ENCODE measurements around the gene RAPSN.

The RAPSN gene

DNA sequence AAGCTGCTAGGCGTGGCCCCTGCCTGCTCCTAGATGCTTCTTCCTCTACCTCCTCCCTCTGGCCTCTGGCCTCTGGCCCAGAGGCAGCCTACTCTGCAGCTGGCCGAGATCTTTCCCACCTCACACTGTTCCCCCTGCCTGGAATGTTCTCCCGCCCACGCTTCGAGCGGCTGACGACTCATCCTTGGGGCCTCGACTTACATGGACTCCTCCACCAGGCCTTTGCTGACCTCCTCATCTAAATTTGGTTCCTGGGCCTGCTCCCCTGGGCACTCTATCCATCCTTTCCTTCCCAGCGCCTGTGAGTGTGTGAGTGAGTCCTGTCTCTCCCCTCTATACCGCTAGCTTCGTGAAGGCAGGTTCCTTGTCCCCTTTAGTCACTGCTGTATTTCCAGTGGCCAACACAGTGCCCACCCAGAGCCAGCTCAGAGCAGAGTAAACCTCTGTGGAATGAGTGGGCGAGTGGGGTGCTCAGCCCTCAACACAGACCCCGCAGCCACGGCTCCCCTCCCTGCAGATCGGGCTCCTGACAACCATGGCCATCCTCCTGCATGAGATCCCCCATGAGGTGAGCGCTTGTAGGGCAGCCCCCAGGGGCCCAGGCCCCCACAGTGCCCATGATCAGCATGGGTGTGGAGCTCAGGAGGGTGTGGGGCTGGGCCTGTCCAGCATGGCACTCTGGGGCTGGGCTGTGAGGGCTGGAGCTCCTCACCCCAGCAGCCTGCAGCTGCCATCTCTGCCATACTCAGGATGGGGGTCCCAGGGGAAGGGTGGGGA lies 34.8 kb downstream of the RAPSN start:
- no peak for DNase-seq
- TF ChIP-seq GATA1 (IDR thresholded peaks at IDR 0.05; ENCODE audit: low read depth, low read length) (no peak), POLR2A (IDR thresholded peaks at IDR 0.05; ENCODE audit: low read length) (no peak)

DNA sequence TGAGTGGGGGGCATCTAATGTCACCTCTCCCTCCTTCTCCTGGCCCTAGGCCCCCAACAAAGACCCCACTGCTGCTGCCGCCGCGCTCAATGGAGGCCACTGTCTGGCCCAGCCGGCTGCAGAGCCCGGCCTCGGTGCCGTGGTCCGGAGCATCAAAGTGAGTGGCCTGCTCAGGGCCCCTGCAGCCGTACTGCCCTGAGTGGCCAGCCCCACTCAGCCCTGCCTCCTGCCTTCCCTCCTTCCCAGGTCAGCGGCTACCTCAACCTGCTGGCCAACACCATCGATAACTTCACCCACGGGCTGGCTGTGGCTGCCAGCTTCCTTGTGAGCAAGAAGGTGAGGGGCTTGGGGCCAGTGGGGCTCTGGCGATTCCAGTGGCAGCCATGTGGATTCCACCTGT lies 35.6 kb downstream of the RAPSN start:
- no peak for DNase-seq
- TF ChIP-seq GATA1 (IDR thresholded peaks at IDR 0.05; ENCODE audit: low read depth, low read length): no peak
- no peak for TF ChIP-seq POLR2A (IDR thresholded peaks at IDR 0.05; ENCODE audit: low read length)

DNA sequence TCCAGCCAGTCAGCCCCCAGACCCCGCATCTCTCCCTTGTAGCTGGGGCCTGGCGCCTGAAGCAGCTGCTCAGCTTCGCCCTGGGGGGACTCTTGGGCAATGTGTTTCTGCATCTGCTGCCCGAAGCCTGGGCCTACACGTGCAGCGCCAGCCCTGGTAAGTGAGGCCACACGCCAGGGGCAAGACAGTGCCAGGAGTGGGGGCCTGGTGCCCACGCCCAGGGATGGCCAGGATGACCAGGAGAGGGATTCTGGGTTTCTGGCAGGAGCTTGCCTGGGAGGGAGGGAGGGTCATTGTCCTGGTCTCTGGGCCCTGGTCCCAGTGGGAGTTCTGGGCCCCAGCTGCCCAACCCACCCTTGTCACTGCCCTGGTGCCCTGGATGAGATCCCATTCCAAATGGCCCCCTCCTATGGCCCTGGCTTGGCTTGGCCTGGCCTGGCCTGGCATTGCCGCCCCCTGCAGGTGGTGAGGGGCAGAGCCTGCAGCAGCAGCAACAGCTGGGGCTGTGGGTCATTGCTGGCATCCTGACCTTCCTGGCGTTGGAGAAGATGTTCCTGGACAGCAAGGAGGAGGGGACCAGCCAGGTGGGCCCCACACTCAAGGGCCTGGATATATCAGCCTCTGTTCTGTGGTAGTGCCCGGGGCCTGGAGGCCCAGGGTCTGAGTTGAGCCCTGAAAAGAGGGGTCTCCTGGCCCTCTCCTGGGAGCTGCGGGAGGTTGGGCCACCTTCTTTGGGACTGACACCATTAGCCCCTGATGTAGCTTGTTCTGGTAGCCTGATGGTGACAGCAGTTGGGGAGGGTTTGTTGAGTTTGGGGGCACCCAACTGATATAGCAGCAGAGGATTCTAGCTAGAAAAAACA lies 36.8 kb downstream of the RAPSN start:
- peak; percentile 55 to 73 for DNase-seq

DNA sequence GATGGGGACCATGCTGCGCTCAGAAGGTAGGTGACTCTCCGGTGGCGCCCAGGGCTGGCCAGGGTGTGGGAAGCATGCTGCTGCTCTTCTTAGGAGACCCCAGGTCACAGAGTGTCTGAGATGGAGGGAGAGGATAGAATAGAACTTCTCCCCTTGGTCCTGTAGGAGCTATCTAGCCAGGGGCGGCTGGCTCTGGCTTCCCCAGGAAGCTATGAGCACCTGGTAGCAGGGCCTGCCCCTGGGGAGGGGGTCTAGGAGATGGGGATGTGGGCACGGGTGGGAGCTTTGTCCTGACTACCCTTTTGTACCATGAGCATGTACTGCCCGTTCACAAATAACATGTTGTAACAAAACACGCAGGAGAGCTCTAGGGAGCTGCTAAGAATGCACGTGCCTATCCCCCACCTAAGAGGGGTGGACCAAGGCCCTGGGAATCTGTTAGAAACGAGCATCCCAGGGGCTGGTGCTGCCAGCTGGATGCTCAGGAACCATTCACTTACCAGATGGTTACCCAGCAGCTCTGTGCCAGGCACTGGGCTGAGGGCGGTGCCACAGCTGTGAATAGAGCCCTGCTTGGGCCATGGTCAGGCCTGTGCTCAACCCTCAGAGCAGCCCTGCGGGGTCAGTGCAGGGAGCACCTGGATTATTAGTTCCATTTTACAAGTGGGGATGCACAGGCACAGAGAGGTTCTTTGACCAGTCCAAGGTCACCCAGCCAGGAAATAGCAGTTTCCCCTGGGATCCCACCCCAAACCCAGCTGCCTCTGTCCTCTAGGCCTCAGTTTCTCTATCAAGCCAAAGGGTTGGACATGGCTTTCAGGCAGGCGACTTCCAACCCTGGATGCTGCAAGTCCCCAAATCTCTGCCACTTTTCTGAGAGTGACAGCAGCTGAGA lies 38.3 kb downstream of the RAPSN start:
- TF ChIP-seq GATA1 (IDR thresholded peaks at IDR 0.05; ENCODE audit: low read depth, low read length) (no peak), POLR2A (IDR thresholded peaks at IDR 0.05; ENCODE audit: low read length) (no peak)

More for the DNA sequence above, 36.8 kb downstream of the RAPSN start:
- no peak for TF ChIP-seq POLR2A (IDR thresholded peaks at IDR 0.05; ENCODE audit: low read length)
- TF ChIP-seq GATA1 (IDR thresholded peaks at IDR 0.05; ENCODE audit: low read depth, low read length): no peak

DNA sequence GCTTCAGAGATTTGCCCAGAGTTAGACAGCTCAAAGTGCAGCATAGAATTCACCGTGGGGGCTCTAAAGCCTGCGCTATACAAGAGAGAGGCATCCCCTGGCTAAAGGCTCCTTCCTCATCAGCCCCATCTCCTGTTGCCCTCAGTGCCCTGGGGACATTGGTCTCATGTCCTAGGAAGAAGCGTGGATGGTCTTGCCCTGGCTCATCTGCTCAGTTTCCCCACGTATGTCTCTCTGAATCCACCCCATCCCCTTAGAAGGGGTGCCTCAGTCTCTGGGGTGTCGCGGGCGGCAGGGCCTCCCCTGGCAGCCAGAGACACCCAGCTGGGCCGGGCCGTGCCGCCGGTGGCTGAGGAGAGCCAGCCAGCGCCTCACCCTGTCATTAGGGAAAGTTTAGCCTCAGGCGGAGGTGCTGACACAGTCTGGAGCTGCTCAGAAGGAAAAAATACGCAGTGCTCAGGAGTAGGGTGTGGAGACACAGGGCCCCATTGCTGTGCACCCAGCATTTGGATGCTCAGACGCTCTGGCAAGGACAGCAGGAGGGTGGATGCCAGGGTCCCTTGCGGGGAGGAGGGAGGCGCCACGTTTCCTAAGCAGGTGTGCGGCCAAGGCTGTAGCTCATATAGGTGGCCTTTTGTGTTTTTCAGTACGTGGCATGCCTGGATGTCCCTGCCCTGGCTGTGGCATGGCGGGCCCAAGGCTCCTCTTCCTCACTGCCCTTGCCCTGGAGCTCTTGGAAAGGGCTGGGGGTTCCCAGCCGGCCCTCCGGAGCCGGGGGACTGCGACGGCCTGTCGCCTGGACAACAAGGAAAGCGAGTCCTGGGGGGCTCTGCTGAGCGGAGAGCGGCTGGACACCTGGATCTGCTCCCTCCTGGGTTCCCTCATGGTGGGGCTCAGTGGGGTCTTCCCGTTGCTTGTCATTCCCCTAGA lies 39.2 kb downstream of the RAPSN start:
- TF ChIP-seq GATA1 (IDR thresholded peaks at IDR 0.05; ENCODE audit: low read depth, low read length) (no peak), POLR2A (IDR thresholded peaks at IDR 0.05; ENCODE audit: low read length) (no peak)
- no peak for DNase-seq

More for the DNA sequence above, 38.3 kb downstream of the RAPSN start:
- no peak for DNase-seq

DNA sequence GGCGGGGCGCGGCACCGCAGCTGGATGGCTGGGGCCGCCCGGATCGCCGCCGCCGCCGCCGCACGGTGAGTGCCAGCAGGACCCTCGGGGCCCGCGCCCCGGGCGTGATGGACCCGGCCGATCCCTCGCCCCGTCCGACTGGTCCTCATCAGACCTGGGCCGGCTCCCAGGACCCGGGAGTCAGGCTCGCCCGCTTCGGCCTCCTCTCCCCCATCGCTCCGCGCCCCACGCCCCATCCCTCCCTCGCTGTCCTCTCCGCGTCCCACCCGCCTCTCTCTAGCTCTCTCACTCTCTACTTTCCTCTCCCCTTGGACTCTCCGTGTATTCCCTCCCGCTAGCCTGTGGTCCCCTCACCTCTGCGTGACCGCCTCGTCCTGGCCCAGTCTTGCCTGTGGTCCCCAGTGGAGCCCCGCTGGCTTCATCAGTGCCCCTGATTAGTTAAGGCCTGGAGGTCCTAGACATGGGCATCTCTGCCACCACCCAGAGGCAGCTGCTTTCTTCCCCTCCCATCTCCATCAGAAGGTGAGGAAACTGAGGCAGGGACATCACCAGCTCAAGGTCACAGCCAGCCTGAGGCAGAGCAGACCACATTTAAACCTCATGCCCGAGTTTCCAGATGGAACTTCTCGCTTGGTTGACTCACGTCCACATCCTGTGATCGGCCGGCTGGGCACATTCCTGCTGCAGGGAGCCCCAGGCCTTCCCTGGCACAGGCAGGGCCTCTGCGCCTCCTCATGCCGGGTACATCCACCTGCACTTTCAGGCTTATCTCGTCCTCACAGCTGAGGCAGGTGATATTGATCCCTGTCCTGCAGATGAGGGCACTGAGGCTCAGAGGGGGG lies 40.1 kb downstream of the RAPSN start:
- DNase-seq: no peak
- no peak for TF ChIP-seq GATA1 (IDR thresholded peaks at IDR 0.05; ENCODE audit: low read depth, low read length)
- TF ChIP-seq POLR2A (IDR thresholded peaks at IDR 0.05; ENCODE audit: low read length): no peak

DNA sequence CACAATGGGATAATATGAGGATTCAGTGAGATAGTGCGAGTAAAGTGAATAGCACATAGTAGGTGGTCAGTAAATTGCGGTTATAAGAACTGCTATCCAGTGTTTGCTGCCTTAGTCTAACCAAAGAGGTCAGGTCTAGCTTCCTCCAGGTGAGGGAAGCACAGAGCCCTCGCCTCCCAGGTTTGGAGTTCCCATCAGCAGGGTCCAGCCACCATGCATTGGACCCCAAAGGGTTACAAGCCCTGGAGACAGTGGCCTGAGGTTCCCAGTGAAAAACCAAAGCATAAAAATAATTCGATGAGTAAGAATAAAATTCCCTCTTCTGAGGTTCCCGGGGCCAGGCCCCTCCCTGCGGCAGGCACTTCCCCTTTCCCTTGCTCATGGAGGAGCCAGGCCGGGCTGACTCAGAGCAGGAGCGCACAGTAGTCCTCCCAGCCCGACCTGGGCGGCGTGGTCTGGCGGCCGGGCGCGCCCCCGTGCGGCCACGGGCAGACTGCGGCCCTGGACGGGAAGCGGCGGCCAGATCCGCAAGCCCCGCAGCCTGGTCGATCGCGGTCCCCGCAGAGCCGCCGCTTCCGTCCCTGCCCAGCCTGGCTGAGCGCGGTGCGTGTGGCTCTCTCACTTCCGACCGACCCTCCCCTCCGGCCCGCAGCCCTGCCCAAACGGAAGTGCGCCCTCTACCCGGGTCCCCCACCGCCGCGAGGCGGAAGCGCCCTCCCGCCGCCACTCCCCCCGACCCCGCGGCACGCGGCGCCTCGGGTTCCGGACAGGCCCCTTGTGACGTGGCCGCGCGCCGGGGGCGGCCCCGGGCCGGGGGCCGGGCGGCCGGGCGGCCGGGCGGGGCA lies 41.0 kb downstream of the RAPSN start, which contains the start of gene SLC39A13:
SLC39A13 (plus strand) TSS at position 845 of the 845 bp plus-strand sequence. CDS start 1,505 bp downstream, outside the sequence.
- peak; percentile 95 to 99 for DNase-seq
- TF ChIP-seq POLR2A (IDR thresholded peaks at IDR 0.05; ENCODE audit: low read length): peak; percentile 80
- no peak for TF ChIP-seq GATA1 (IDR thresholded peaks at IDR 0.05; ENCODE audit: low read depth, low read length)

DNA sequence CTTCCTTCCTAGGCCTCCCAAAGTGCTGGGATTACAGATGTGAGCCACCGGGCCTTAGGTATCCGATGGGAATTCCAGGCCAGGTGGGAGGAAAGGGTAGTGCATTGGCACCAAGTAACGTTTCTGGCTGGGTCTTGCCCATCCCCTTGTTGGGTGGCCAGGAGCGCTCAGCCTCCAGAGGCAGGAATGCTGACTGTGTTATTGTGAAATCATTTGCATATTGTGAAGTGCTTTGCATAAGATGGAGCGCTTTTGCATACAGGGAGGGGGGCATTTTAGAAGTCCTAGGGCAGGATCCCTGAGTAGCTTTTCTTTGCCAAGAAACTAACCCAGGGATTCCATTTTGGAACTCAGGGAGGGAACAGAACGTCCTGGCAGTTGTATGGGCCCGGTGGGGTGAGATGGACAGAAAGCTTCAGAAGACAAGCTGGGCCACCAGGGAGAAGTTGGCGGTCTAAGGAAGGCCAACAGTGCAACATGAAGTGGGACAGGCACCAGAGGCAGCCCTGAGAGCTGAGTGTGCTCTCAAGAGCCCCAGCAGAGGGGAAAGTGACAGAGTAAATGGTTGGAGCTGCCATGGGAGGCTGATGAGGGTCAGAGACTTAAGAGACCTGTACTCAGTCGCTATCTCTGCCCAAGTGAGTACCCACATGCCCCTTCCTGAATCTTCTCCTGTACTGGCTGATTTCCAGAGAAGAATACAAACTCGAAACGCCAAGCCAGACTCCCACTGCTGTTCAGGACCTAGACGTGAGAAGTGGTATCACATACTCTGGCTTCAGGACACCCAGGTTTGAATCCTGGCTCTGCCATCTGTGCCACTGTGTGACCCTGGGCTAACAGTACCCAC lies 41.8 kb downstream of the RAPSN start:
- TF ChIP-seq GATA1 (IDR thresholded peaks at IDR 0.05; ENCODE audit: low read depth, low read length) (no peak), POLR2A (IDR thresholded peaks at IDR 0.05; ENCODE audit: low read length) (no peak)
- no peak for DNase-seq

DNA sequence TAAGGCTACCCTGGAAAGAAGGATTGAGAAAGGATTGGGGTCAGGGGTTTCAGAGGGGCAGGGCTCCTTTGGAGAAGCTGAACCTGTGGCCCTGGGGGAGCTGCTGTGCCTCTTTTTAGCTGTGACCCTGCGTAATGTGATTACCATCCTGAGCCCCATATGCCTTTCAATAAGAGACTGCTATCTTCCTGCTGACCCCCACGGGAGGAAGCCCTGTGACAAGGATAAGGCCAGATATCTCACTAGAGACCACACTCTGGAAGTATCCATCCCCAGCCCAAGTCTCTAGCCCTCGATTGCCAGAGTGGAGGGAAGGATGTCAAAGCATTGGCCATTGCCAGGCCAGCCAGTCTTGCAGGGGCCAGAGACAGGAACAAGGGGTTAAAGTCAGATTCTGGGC lies 45.4 kb downstream of the RAPSN start:
- no peak for TF ChIP-seq GATA1 (IDR thresholded peaks at IDR 0.05; ENCODE audit: low read depth, low read length)
- no peak for DNase-seq

DNA sequence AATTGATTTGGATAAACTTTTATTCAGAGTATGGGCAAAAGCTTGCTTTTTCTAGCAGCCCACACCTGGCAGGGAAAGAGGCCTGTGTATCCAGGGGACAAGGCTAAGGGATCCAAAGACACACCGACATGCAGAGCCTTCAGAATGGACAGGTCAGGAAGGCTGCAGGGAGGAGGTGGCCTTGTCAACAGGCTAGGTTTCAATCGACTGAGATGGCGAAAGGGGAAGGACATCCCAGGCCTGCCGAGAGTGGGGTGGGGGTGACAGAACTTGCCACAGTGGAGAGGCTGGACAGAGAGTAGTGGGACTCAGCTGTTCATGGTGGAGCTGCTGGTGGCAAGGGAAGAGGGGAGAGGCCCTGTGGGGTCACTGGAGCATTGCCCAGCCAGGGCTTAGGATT lies 45.8 kb downstream of the RAPSN start:
- TF ChIP-seq GATA1 (IDR thresholded peaks at IDR 0.05; ENCODE audit: low read depth, low read length) (no peak), POLR2A (IDR thresholded peaks at IDR 0.05; ENCODE audit: low read length) (no peak)
- no peak for DNase-seq
